ENCODE results near the gene RERE.

DNA sequence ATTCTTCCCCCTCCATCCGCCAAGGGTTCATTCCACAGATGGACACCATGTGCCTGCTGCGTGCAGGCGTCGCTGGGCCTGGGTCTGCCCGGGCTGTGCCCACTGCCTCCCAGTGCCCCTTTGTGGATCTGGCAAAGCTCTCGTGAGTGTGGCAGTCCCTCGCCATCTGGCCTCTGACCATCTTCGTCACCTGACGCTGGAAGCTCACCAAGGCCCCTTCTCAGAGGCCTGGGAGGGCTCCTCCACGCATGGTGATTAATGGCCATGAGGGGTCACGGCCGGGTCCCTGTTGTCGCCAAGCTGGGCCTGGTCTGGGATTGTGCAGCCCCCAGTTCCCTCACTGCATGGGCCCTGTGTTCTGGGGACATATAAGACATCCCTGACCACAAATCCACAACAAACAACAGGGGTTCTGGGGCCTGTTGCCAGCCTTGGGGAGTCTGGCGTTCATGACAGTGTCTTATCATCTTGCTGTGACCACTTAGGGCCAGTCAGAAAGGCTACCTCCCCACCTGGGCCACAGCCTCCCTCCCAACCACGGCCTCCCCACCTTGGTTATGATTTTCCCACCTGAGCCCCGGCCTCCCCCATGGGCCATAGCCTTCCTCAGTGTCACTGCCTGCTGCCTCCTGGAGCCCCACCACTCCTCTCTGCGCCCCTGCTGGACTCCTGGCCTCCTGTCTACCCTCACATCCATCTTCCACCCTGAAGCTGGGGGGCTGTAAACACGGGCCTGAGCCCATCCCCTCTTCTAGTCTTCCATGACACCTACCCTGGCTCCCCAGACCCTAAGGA, 471.6 kb downstream of the RERE start:
- TF ChIP-seq CTCF (IDR thresholded peaks at IDR 0.05; ENCODE audit: insufficient read depth, low read depth, low read length) = no peak
- TF ChIP-seq EZH2 (IDR thresholded peaks at IDR 0.05; ENCODE audit: insufficient read depth, low read length) = no peak
